Esophagus squamous epithelium (tissue), 5 donors: ENCODE results near the gene BMF. TPM values are rescaled to one million over a fixed set of nuclear protein-coding genes. Genes with fewer than 3 reads are reported as not detected.
"Not testable (repeated sequence)": the region's sequence is repeated elsewhere in the genome, so short reads cannot be mapped to it uniquely, and the experiment has no call there.

Experiments used
- DNase-seq: peaks from one replicate; lab custom pipeline; 2025; lab: John Stamatoyannopoulos, UW
- H3K27ac ChIP-seq, 4 donors: fragments of 200-600 bp; sonication (generic); one replicate each; pipeline ENCODE4 v1.5.1; 2016 to 2019; ENCODE audit warnings: mild to moderate bottlenecking in 1 of 4
- H3K27me3 ChIP-seq, 4 donors: fragments of 200-600 bp; sonication (generic); 1 replicate in 3 of 4; 2 replicates in 1 of 4; pipeline versions ENCODE4 v1.5.1 to v1.6.0; 2017 to 2021; ENCODE audit warnings: antibody characterized with exemption in 1 of 4
- H3K36me3 ChIP-seq, 3 donors: fragments of 200-600 bp; sonication (generic); one replicate each; pipeline ENCODE4 v1.5.1; 2016 to 2019
- H3K4me1 ChIP-seq, 3 donors: fragments of 200-600 bp; sonication (generic); one replicate each; pipeline ENCODE4 v1.5.1; 2017 to 2019
- H3K4me3 ChIP-seq, 4 donors: fragments of 200-600 bp; sonication (generic); 1 replicate in 3 of 4; 2 replicates in 1 of 4; pipeline ENCODE4 v1.5.1; 2016 to 2019; ENCODE audit warnings: mild to moderate bottlenecking in 2 of 4, moderate library complexity in 1 of 4
- H3K9me3 ChIP-seq, 3 donors: fragments of 200-600 bp; sonication (generic); one replicate each; pipeline ENCODE4 v1.5.1; 2016 to 2019
- POLR2A ChIP-seq, 4 donors: fragments of 450-650 bp; IDR thresholded peaks; one replicate each; pipeline ENCODE4 v1.6.1; 2017; ENCODE audit warnings: antibody characterized with exemption in 4 of 4, mild to moderate bottlenecking in 4 of 4, moderate library complexity in 3 of 4
- WGBS, 2 donors: methylation state at CpG; one replicate each; pipeline ENCODE4 v1.1.5; 2018; 5-methylcytosine and 5-hydroxymethylcytosine counted together
- intact Hi-C: fragments of 100-400 bp; cut with DNase I; formaldehyde crosslinking; loops from one replicate; pipeline ENCODE4 v1.15.0; 2022
- total RNA-seq, 4 donors: library from RNA; depleted of rRNA; stranded (reverse); fragments of >200 nt; gene quantifications; one replicate each; pipeline ENCODE4 v1.1.0, GENCODE V29; 2016
- TF ChIP-seq, protein P1 (sequence below), 6 experiments: fragments of 450-650 bp in 4 of 6; fragments of 200-600 bp in 2 of 6; sonication (generic) in 2 of 6; IDR thresholded peaks; one replicate each; pipeline ENCODE4 v1.5.1; 2016 to 2019; ENCODE audit warnings: antibody characterized with exemption in 6 of 6, mild to moderate bottlenecking in 4 of 6, moderate library complexity in 4 of 6
- donor health status: DM: yes; HTN: yes; CAD: no.

BMF gene
- total RNA-seq, 4 donors from 2014 or later = 0.31 to 4.4 (median 1.4) TPM

GRCh38 chr15:40121911-40122638, 13.4 kb upstream of the BMF start:
- WGBS, 2 donors = 68 to 69% methylated on average over 6 of the region's 6 CpGs
- Histone ChIP-seq H3K27me3 (peaks cover 0 to 8% (median 0%) of the 10 kb centered on the region in 4 donors), H3K9me3 (no peaks in the 10 kb centered on the region), H3K4me3 (no peak overlapping the region), H3K4me1 (peaks cover 0 to 8% (median 0%) of the 10 kb centered on the region in 3 donors), H3K27ac (no peak overlapping the region), H3K36me3 (no peaks in the 10 kb centered on the region)
- DNase-seq = no peak
- no peak for TF ChIP-seq POLR2A (IDR thresholded peaks at IDR 0.05)
- TF ChIP-seq, protein P1, sequence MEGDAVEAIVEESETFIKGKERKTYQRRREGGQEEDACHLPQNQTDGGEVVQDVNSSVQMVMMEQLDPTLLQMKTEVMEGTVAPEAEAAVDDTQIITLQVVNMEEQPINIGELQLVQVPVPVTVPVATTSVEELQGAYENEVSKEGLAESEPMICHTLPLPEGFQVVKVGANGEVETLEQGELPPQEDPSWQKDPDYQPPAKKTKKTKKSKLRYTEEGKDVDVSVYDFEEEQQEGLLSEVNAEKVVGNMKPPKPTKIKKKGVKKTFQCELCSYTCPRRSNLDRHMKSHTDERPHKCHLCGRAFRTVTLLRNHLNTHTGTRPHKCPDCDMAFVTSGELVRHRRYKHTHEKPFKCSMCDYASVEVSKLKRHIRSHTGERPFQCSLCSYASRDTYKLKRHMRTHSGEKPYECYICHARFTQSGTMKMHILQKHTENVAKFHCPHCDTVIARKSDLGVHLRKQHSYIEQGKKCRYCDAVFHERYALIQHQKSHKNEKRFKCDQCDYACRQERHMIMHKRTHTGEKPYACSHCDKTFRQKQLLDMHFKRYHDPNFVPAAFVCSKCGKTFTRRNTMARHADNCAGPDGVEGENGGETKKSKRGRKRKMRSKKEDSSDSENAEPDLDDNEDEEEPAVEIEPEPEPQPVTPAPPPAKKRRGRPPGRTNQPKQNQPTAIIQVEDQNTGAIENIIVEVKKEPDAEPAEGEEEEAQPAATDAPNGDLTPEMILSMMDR (IDR thresholded peaks at IDR 0.05) = no peak
- intact Hi-C loops = no loop called here

DNA sequence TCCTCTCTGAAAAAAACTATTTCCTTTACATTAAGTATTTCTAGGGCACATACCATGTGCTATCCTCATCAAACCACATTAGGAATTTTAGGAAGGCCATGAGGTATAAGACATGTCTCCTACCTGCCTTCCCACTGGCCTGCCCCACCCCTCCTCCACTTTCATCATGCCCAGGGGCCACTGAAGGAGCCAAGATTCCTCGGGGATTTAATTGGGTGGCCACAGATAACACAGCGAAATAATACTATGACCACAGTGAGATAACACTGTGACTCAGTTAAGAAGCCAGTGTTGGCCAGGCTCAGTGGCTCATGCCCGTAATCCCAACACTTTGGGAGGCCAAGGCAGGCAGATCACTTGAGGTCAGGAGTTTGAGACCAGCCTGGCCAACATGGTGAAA, 9.8 kb upstream of the BMF start:
- WGBS, 2 donors = 42 to 61% methylated on average over 3 of the region's 3 CpGs

GRCh38 chr15:40115670-40116093, 7.0 kb upstream of the BMF start:
- DNase-seq = no peak
- no peak for TF ChIP-seq POLR2A (IDR thresholded peaks at IDR 0.05)
- TF ChIP-seq, protein P1 (IDR thresholded peaks at IDR 0.05) = no peak
- 46 to 50% methylated on average over 2 to 8 of the region's 8 CpGs for WGBS, 2 donors

More for the DNA sequence above, 9.8 kb upstream of the BMF start:
- peaks cover 0 to 5% (median 0%) of the 10 kb centered on the region in 4 donors for H3K27me3 ChIP-seq
- H3K4me1 ChIP-seq = peaks cover 0 to 6% (median 0%) of the 10 kb centered on the region in 3 donors
- no peaks in the 10 kb centered on the region for H3K36me3 ChIP-seq
- no peak overlapping the region for H3K27ac ChIP-seq
- no peaks in the 10 kb centered on the region for H3K9me3 ChIP-seq
- TF ChIP-seq POLR2A (IDR thresholded peaks at IDR 0.05) = no peak
- TF ChIP-seq, protein P1 (IDR thresholded peaks at IDR 0.05) = no peak
- no peak for DNase-seq
- no peak overlapping the region for H3K4me3 ChIP-seq
- intact Hi-C loops = no loop called here

DNA sequence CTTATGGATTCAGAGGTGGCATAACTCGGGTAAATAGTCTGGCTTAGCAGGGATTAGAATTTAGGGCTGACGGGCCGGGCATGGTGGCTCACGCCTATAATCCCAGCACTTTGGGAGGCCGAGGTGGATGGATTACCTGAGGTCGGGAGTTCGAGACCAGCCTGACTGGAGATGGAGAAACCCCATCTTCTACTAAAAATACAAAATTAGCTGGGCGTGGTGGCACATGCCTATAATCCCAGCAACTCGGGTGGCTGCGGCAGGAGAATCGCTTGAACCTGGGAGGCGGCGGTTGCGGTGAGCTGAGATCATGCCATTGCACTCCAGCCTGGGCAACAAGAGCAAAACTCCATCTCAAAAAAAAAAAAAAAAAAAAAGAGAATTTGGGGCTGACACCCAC, 6.4 kb upstream of the BMF start:
- H3K36me3 ChIP-seq, H3K9me3 ChIP-seq, H3K4me3 ChIP-seq, H3K4me1 ChIP-seq, H3K27me3 ChIP-seq, H3K27ac ChIP-seq, DNase-seq, intact Hi-C loops: not testable (repeated sequence)
- WGBS, 2 donors = 85 to 86% methylated on average over 12 to 14 of the region's 14 CpGs

More at GRCh38 chr15:40115670-40116093, 7.0 kb upstream of the BMF start:
- peaks cover 0 to 6% (median 0%) of the 10 kb centered on the region in 3 donors for H3K4me1 ChIP-seq
- peaks cover 0 to 9% (median 0%) of the 10 kb centered on the region in 4 donors for H3K27me3 ChIP-seq
- H3K9me3 ChIP-seq = no peaks in the 10 kb centered on the region
- no peaks in the 10 kb centered on the region for H3K36me3 ChIP-seq
- no peak overlapping the region for H3K4me3 ChIP-seq
- no peak overlapping the region for H3K27ac ChIP-seq
- intact Hi-C loops = no loop called here

GRCh38 chr15:40114218-40114617, 5.5 kb upstream of the BMF start:
- H3K27me3 ChIP-seq = peaks cover 0 to 9% (median 0%) of the 10 kb centered on the region in 4 donors
- intact Hi-C loops = no loop called here
- 82 to 83% methylated on average over 1 to 2 of the region's 2 CpGs for WGBS, 2 donors
- no peak overlapping the region for H3K4me3 ChIP-seq
- H3K9me3 ChIP-seq = no peaks in the 10 kb centered on the region
- TF ChIP-seq, protein P1 (IDR thresholded peaks at IDR 0.05) = no peak
- TF ChIP-seq POLR2A (IDR thresholded peaks at IDR 0.05) = no peak
- no peaks in the 10 kb centered on the region for H3K36me3 ChIP-seq
- peaks cover 0 to 14% (median under 1%) of the 10 kb centered on the region in 3 donors for H3K4me1 ChIP-seq
- DNase-seq = no peak
- H3K27ac ChIP-seq = no peak overlapping the region
